GM12878 (cell line): Measurements from ENCODE around the gene DEGS2. TPM values are rescaled to one million over a fixed set of nuclear protein-coding genes. Genes with fewer than 3 reads are reported as not detected.

Experiments used
- ATAC-seq: fragments of 200-7000 bp; cut with Tn5 transposase; 3 replicates; pipeline ENCODE4 v1.9.1; 2020; ENCODE audit warnings: mild to moderate bottlenecking, moderate library complexity
- BruUV-seq: library from RNA; stranded (reverse); fragments of 400-500 nt; replicated peaks from 2 replicates; lab custom pipeline; 2021; lab: Mats Ljungman, UMichigan
- CTCF ChIA-PET: fragments of 300-600 bp; sonication (Branson Sonifier 250); formaldehyde crosslinking; extraction: SDS; loops from one replicate; lab custom pipeline; 2021; ENCODE audit warnings: inconsistent platforms; lab: Yijun Ruan, JAX
- POLR2A ChIA-PET: fragments of 350-600 bp; formaldehyde crosslinking; extraction: SDS; loops from one replicate; lab custom pipeline; 2021; ENCODE audit warnings: inconsistent platforms; lab: Charles Lee
- RAD21 ChIA-PET: fragments of 300-600 bp; sonication (Branson Sonifier 250); formaldehyde crosslinking; loops from one replicate; lab custom pipeline; 2023; ENCODE audit warnings: antibody characterized with exemption; ENCODE audit not compliant: unreplicated experiment; lab: Charles Lee
- SMC1A ChIA-PET: fragments of 300-600 bp; sonication (Branson Sonifier 250); formaldehyde crosslinking; loops from one replicate; lab custom pipeline; 2023; ENCODE audit not compliant: unreplicated experiment, uncharacterized antibody; lab: Charles Lee
- DNase-seq: peaks from one replicate; pipeline ENCODE4 v3.0.0-alpha.2; 2011; ENCODE audit warnings: low read depth, low spot score
- FAIRE-seq: peaks from 3 replicates; lab custom pipeline; 2011; peaks lifted over from hg19 to GRCh38; lab: Jason Lieb, UNC
- H2AFZ ChIP-seq: 2 replicates; pipeline ENCODE4 v1.6.0; 2011; ENCODE audit warnings: low read depth, low read length, control low read depth; ENCODE audit not compliant: control insufficient read depth
- H3K27ac ChIP-seq: 2 replicates; pipeline ENCODE4 v1.5.1; 2011; ENCODE audit warnings: control low read depth; ENCODE audit not compliant: control insufficient read depth, insufficient read depth
- H3K27me3 ChIP-seq, 2 experiments: replicated peaks in 1 of 2; 2 replicates each; pipeline versions ENCODE4 v1.6.0 to v1.6.1; 2011; ENCODE audit warnings: low read length in 1 of 2; ENCODE audit not compliant: control insufficient read depth in 2 of 2, insufficient read depth in 2 of 2
- H3K36me3 ChIP-seq, 2 experiments: 2 replicates each; pipeline ENCODE4 v1.5.1; 2011; ENCODE audit warnings: low read length in 1 of 2; ENCODE audit not compliant: control insufficient read depth in 2 of 2, insufficient read depth in 2 of 2
- H3K4me1 ChIP-seq: 2 replicates; pipeline ENCODE4 v1.6.1; 2011; ENCODE audit warnings: mild to moderate bottlenecking, low read length, moderate library complexity, mixed read lengths; ENCODE audit not compliant: control insufficient read depth, insufficient read depth
- H3K4me2 ChIP-seq: 2 replicates; pipeline ENCODE4 v1.6.0; 2011; ENCODE audit warnings: control low read depth; ENCODE audit not compliant: control insufficient read depth, insufficient read depth
- H3K4me3 ChIP-seq: fragments of 200-600 bp; sonication (generic); 2 replicates; pipeline ENCODE4 v1.5.1; 2016
- H3K79me2 ChIP-seq: 2 replicates; pipeline ENCODE4 v1.6.0; 2011; ENCODE audit warnings: low read length; ENCODE audit not compliant: control insufficient read depth, insufficient read depth
- H3K9ac ChIP-seq: 2 replicates; pipeline ENCODE4 v1.8.0; 2011; ENCODE audit warnings: low read length, control low read depth, mixed read lengths; ENCODE audit not compliant: control insufficient read depth, insufficient read depth
- H3K9me3 ChIP-seq: replicated peaks from 3 replicates; pipeline ENCODE4 v1.5.1; 2011; ENCODE audit warnings: mild to moderate bottlenecking, low read length; ENCODE audit not compliant: control insufficient read depth, insufficient read depth
- H4K20me1 ChIP-seq: 2 replicates; pipeline ENCODE4 v1.6.0; 2011; ENCODE audit not compliant: control insufficient read depth, insufficient read depth
- BCL3 ChIP-seq: IDR thresholded peaks from 2 replicates; pipeline ENCODE4 v1.6.1; 2011; ENCODE audit warnings: borderline replicate concordance, low read depth, mild to moderate bottlenecking, moderate library complexity, low read length; ENCODE audit not compliant: insufficient read depth, poor library complexity, severe bottlenecking
- BMI1 ChIP-seq: fragments of 450-650 bp; IDR thresholded peaks from 2 replicates; pipeline ENCODE4 v1.6.1; 2016; ENCODE audit warnings: mild to moderate bottlenecking, moderate library complexity, borderline replicate concordance
- CBX3 ChIP-seq: fragments of 200-600 bp; sonication (generic); IDR thresholded peaks from 2 replicates; pipeline ENCODE4 v1.6.1; 2016; ENCODE audit warnings: low read depth, borderline replicate concordance
- EP300 ChIP-seq, 2 experiments: fragments of 150-350 bp in 1 of 2; IDR thresholded peaks; 2 replicates each; pipeline ENCODE4 v1.6.1; 2011 to 2012; ENCODE audit warnings: low read depth in 2 of 2, low read length in 2 of 2, borderline replicate concordance in 1 of 2, improper control_type of control experiment in 1 of 2, inconsistent platforms in 1 of 2; ENCODE audit not compliant: control insufficient read depth in 1 of 2
- HDAC2 ChIP-seq: fragments of 200-600 bp; sonication (generic); IDR thresholded peaks from 2 replicates; pipeline ENCODE4 v1.6.1; 2017
- JUND ChIP-seq: IDR thresholded peaks from 2 replicates; pipeline ENCODE4 v1.6.1; 2012; ENCODE audit warnings: low read depth, mild to moderate bottlenecking, low read length, improper control_type of control experiment, moderate library complexity
- KDM1A ChIP-seq: fragments of 200-600 bp; sonication (generic); IDR thresholded peaks from 2 replicates; pipeline ENCODE4 v1.6.1; 2016; ENCODE audit warnings: borderline replicate concordance
- LARP7 ChIP-seq: fragments of 450-650 bp; IDR thresholded peaks from 2 replicates; pipeline ENCODE4 v1.6.1; 2017; ENCODE audit warnings: mild to moderate bottlenecking
- MTA2 ChIP-seq: fragments of 450-650 bp; IDR thresholded peaks from 2 replicates; pipeline ENCODE4 v1.6.1; 2016; ENCODE audit warnings: low read depth, mild to moderate bottlenecking, moderate library complexity
- NFXL1 ChIP-seq: fragments of 450-650 bp; IDR thresholded peaks from 2 replicates; pipeline ENCODE4 v1.6.1; 2017; ENCODE audit warnings: antibody characterized with exemption, mild to moderate bottlenecking, borderline replicate concordance
- NFYA ChIP-seq: IDR thresholded peaks from 2 replicates; pipeline ENCODE4 v1.6.1; 2011; ENCODE audit warnings: low read depth, mild to moderate bottlenecking, low read length, improper control_type of control experiment, borderline replicate concordance
- NRF1 ChIP-seq: conservative IDR thresholded peaks from 2 replicates; pipeline ENCODE4 v1.6.1; 2011; ENCODE audit warnings: mild to moderate bottlenecking, low read depth, low read length, improper control_type of control experiment
- POLR2A ChIP-seq: IDR thresholded peaks from 2 replicates; pipeline ENCODE4 v1.6.1; 2011; ENCODE audit warnings: low read depth, mild to moderate bottlenecking, low read length
- SPI1 ChIP-seq: IDR thresholded peaks from 2 replicates; pipeline ENCODE4 v1.6.1; 2011; ENCODE audit warnings: low read depth, mild to moderate bottlenecking, low read length, moderate library complexity, borderline replicate concordance; ENCODE audit not compliant: insufficient read depth
- STAT3 ChIP-seq: IDR thresholded peaks from 2 replicates; pipeline ENCODE4 v1.6.1; 2011; ENCODE audit warnings: low read depth, low read length, improper control_type of control experiment
- USF2 ChIP-seq: IDR thresholded peaks from 2 replicates; pipeline ENCODE4 v1.6.1; 2011; ENCODE audit warnings: low read depth, low read length, improper control_type of control experiment, borderline replicate concordance
- ZNF24 ChIP-seq: fragments of 450-650 bp; IDR thresholded peaks from 2 replicates; pipeline ENCODE4 v1.6.1; 2017; ENCODE audit warnings: antibody characterized with exemption, mild to moderate bottlenecking
- ZZZ3 ChIP-seq: IDR thresholded peaks from 2 replicates; pipeline ENCODE4 v1.6.1; 2011; ENCODE audit warnings: low read depth; ENCODE audit not compliant: control insufficient read depth, insufficient read length
- WGBS: methylation state at CpG from one replicate; pipeline ENCODE4 v1.1.6; 2016; ENCODE audit warnings: low lambda C conversion rate; ENCODE audit not compliant: insufficient replicate concordance, insufficient coverage; ENCODE audit errors: missing lambda C conversion rate; 5-methylcytosine and 5-hydroxymethylcytosine counted together
- in situ Hi-C: fragments of 300-500 bp; cut with MboI; formaldehyde crosslinking; loops from 9 replicates; pipeline ENCODE4 v1.14.3; 2018; ENCODE audit warnings: mixed read lengths
- intact Hi-C: fragments of 100-400 bp; cut with micrococcal nuclease; formaldehyde crosslinking; loops from one replicate; pipeline ENCODE4 v1.14.2; 2022; ENCODE audit not compliant: unreplicated experiment
- polyA plus RNA-seq, 11 experiments: library from polyadenylated mRNA; depleted of rRNA in 4 of 11; unstranded in 6 of 11; stranded (reverse) in 5 of 11; fragments of >200 nt; fragmentation: Nextera tagmentation in 4 of 11; fragmentation: Illumina TruSeq in 1 of 11; extraction: Ambion mirVana in 4 of 11; extraction: Trizol in 1 of 11; gene quantifications; 1 replicate in 1 of 11; 2 replicates in 10 of 11; pipeline versions ENCODE4 v1.2.1 to v1.2.3, GENCODE V29; 2011 to 2016; ENCODE audit warnings: inconsistent platforms in 2 of 11, missing spikeins in 2 of 11, low read depth in 1 of 11
- total RNA-seq, 4 experiments: library from RNA; depleted of rRNA in 3 of 4; stranded (reverse); fragments of >200 nt in 3 of 4; fragmentation: Illumina TruSeq in 1 of 4; extraction: Trizol in 1 of 4; gene quantifications; 2 replicates each; pipeline versions ENCODE4 v1.2.1 to v1.2.3, GENCODE V29; 2013 to 2021

DEGS2 gene
- total and polyA plus RNA-seq, 10 of the 15 experiments (the other 5 are each of a cell fraction or from before 2014, with no cell fraction given): 0.01 to 2.5 (median 0.45) TPM; not detected in 1

GRCh38 chr14:100130521-100130920 lies 28.9 kb downstream of the DEGS2 start:
- intact Hi-C loops: no loop called here
- in situ Hi-C loops: no loop called here
- ChIA-PET POLR2A (no interaction called here), CTCF (no interaction called here), RAD21 (no interaction called here), SMC1A (no interaction called here)
- TF ChIP-seq ZNF24: no peak
- peak; percentile 53; the same call in 1 of the 2 replicates for TF ChIP-seq POLR2A
- Histone ChIP-seq H3K4me2 (no peak overlapping the region), H3K9me3 (no peaks in the 10 kb centered on the region), H3K36me3 (peaks cover 38 to 45% of the 10 kb centered on the region in 2 experiments), H3K27ac (no peak overlapping the region), H3K4me1 (no peaks in the 10 kb centered on the region), H3K4me3 (no peak overlapping the region), H3K27me3 (no peaks in the 10 kb centered on the region), H4K20me1 (no peaks in the 10 kb centered on the region), H3K79me2 (no peaks in the 10 kb centered on the region), H3K9ac (no peak overlapping the region), H2AFZ (no peak overlapping the region)
- FAIRE-seq (no peak), ATAC-seq (no peak), DNase-seq (no peak)
- 86% methylated on average over 11 of the region's 11 CpGs for WGBS
- BruUV-seq: no TSS peak

GRCh38 chr14:100129161-100129589 lies 30.3 kb downstream of the DEGS2 start:
- no peaks in the 10 kb centered on the region for H3K27me3 ChIP-seq
- no peak overlapping the region for H3K4me3 ChIP-seq
- BruUV-seq: no TSS peak
- H3K4me2 ChIP-seq: no peak overlapping the region
- H4K20me1 ChIP-seq: no peaks in the 10 kb centered on the region
- POLR2A ChIA-PET: no interaction called here
- H3K79me2 ChIP-seq: no peaks in the 10 kb centered on the region
- WGBS: 96% methylated on average over 7 of the region's 7 CpGs
- no peak for DNase-seq
- no peaks in the 10 kb centered on the region for H3K9me3 ChIP-seq
- peaks cover 39 to 43% of the 10 kb centered on the region in 2 experiments for H3K36me3 ChIP-seq
- FAIRE-seq: no peak
- no peak overlapping the region for H3K9ac ChIP-seq
- SMC1A ChIA-PET: interaction anchor here (0.9 kb wide), 1 partner anchor 146 kb away, joined by 3 read pairs; no protein-coding TSS in a partner anchor
- no peak for ATAC-seq
- CTCF ChIA-PET: no interaction called here
- intact Hi-C loops (no loop called here), in situ Hi-C loops (no loop called here)
- no peaks in the 10 kb centered on the region for H3K4me1 ChIP-seq
- RAD21 ChIA-PET: no interaction called here
- H2AFZ ChIP-seq: no peak overlapping the region
- no peak overlapping the region for H3K27ac ChIP-seq
- TF ChIP-seq LARP7: no peak
- no peak for TF ChIP-seq BMI1
- TF ChIP-seq USF2: no peak
- no peak for TF ChIP-seq EP300 (IDR thresholded peaks at IDR 0.05; ENCODE audit: borderline replicate concordance in 1 of 2, control insufficient read depth in 1 of 2, low read depth in 2 of 2, low read length in 2 of 2)
- no peak for TF ChIP-seq ZZZ3
- TF ChIP-seq MTA2: no peak
- TF ChIP-seq BCL3: no peak
- TF ChIP-seq SPI1: no peak
- no peak for TF ChIP-seq NFXL1
- TF ChIP-seq KDM1A: no peak
- TF ChIP-seq JUND: no peak
- TF ChIP-seq CBX3: no peak
- no peak for TF ChIP-seq HDAC2
- TF ChIP-seq STAT3: no peak
- TF ChIP-seq NFYA: no peak
- TF ChIP-seq NRF1: no peak
